ENCODE data around the gene DPH1.

Gene DPH1

GRCh38 chr17:2027528-2028233 is 2.3 kb upstream of the DPH1 start:
- DNase-seq (ENCODE audit: low read depth in 3 of 3): no peak

GRCh38 chr17:2028234-2028614 is 1.7 kb upstream of the DPH1 start:
- no peak for DNase-seq (ENCODE audit: low read depth in 3 of 3)

- DNase-seq (ENCODE audit: low read depth in 3 of 3): no peak
These were observed 1.2 kb upstream of the DPH1 start for GRCh38 chr17:2028737-2029136.

- no peak for DNase-seq (ENCODE audit: low read depth in 3 of 3)
These were observed 818 bp downstream of the DPH1 start for GRCh38 chr17:2030779-2031163.

- no peak for DNase-seq (ENCODE audit: low read depth in 3 of 3)
These were observed 3.2 kb downstream of the DPH1 start for GRCh38 chr17:2033153-2033552.

- no peak for DNase-seq (ENCODE audit: low read depth in 3 of 3)
These were observed 4.2 kb downstream of the DPH1 start for GRCh38 chr17:2034157-2034556.

GRCh38 chr17:2034806-2035540 is 5.0 kb downstream of the DPH1 start:
- DNase-seq (ENCODE audit: low read depth in 3 of 3): no peak

GRCh38 chr17:2035541-2036488 is 5.9 kb downstream of the DPH1 start:
- DNase-seq (ENCODE audit: low read depth in 3 of 3): no peak

GRCh38 chr17:2037155-2037554 is 7.2 kb downstream of the DPH1 start:
- DNase-seq (ENCODE audit: low read depth in 3 of 3): no peak

- DNase-seq (ENCODE audit: low read depth in 3 of 3): no peak
These were observed 10.4 kb downstream of the DPH1 start for GRCh38 chr17:2040219-2040827.

GRCh38 chr17:2040942-2041560 is 11.1 kb downstream of the DPH1 start:
- DNase-seq (ENCODE audit: low read depth in 3 of 3): no peak

- DNase-seq (ENCODE audit: low read depth in 3 of 3): peak; percentile 95 to 98 (median 97)
These were observed 11.8 kb downstream of the DPH1 start, which contains the start of gene OVCA2 for GRCh38 chr17:2041561-2042389. TSS of gene OVCA2 (plus strand) at chr17:2042022. CDS start at chr17:2042048, 26 bp downstream.

GRCh38 chr17:2042390-2042847 is 12.5 kb downstream of the DPH1 start:
- DNase-seq (ENCODE audit: low read depth in 3 of 3): no peak

GRCh38 chr17:2042933-2043332 is 13.0 kb downstream of the DPH1 start:
- no peak for DNase-seq (ENCODE audit: low read depth in 3 of 3)

GRCh38 chr17:2043785-2044184 is 13.8 kb downstream of the DPH1 start:
- DNase-seq (ENCODE audit: low read depth in 3 of 3): no peak

- DNase-seq (ENCODE audit: low read depth in 3 of 3): no peak
These were observed 14.4 kb downstream of the DPH1 start for GRCh38 chr17:2044263-2044894.

- no peak for DNase-seq (ENCODE audit: low read depth in 3 of 3)
These were observed 17.6 kb downstream of the DPH1 start for GRCh38 chr17:2047590-2047989.

- no peak for DNase-seq (ENCODE audit: low read depth in 3 of 3)
These were observed 18.9 kb downstream of the DPH1 start for GRCh38 chr17:2048805-2049204.

GRCh38 chr17:2049333-2050299 is 19.7 kb downstream of the DPH1 start:
- peak; percentile 86 to 93 (median 91) for DNase-seq (ENCODE audit: low read depth in 3 of 3)
